ENCODE data around the gene GALNT2.

The GALNT2 gene

DNA sequence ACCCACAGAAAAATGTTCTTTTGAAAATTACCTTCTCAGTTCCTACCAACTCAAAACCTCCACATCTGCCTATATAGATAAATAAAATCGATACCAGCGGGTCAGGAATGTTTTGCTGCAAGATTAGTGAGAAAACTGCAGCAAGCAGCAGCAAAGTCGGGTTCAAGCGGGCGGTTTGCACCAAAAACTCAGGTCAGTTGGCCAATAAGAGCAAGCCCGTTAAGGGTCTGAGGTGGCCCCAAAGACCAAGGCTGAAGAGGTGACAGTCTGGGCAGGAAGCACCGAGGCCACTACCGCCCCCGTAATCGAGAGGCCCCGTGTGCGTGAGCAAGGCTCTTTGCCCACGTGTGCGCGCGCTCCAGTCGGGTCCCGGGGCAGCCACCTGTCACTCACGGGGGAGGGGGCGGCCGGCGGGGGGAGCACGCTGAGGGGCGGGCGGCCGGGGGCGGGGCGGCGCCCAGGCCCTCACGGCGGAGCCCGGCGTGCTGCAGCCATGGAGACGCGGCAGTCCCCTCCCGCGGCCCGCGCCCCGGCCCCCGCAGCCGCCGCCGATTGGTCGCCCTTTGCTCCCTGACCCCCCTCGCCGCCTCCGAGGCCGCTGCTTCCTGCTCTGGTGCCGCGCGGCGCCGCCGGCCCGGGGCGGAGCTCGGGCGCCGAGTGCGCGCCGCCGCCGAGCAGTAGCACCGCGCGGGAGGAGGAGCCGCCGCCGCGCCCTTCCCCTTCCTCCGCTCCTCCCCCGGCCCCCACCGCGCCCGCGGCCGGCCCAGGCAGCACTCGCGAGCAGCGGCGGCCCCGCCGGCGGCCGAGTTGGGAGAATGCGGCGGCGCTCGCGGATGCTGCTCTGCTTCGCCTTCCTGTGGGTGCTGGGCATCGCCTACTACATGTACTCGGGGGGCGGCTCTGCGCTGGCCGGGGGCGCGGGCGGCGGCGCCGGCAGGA lies at the start of gene GALNT2:
Gene GALNT2, plus strand, starts transcription at position 773 of the 939 bp plus-strand sequence. Its CDS starts 43 bp downstream, at position 816.
- DNase-seq (ENCODE audit: low read depth in 2 of 3, low spot score in 1 of 3): peak; percentile 78 to 81 (median 80)

DNA sequence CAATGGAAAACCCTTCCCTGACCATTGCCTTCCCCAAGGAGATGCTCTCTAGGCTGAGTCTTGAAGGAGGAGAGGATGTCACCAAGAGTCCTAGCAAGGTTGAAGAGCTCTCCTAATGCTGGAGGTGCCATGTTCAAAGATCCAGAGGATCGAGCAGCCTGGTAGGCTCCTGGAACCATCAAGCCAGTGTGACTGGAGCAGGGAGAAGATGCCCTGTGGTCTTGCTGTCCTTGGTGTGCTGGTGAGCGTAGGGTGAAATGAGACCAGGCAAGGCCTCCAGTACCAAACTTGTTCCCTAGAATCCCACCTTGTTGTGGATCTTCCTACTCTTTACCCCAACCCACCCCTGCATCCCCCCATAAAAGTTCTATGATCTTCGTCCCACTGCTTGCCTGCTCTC lies 46.6 kb upstream of the GALNT2 start:
- DNase-seq (ENCODE audit: low read depth in 2 of 3, low spot score in 1 of 3): no peak

DNA sequence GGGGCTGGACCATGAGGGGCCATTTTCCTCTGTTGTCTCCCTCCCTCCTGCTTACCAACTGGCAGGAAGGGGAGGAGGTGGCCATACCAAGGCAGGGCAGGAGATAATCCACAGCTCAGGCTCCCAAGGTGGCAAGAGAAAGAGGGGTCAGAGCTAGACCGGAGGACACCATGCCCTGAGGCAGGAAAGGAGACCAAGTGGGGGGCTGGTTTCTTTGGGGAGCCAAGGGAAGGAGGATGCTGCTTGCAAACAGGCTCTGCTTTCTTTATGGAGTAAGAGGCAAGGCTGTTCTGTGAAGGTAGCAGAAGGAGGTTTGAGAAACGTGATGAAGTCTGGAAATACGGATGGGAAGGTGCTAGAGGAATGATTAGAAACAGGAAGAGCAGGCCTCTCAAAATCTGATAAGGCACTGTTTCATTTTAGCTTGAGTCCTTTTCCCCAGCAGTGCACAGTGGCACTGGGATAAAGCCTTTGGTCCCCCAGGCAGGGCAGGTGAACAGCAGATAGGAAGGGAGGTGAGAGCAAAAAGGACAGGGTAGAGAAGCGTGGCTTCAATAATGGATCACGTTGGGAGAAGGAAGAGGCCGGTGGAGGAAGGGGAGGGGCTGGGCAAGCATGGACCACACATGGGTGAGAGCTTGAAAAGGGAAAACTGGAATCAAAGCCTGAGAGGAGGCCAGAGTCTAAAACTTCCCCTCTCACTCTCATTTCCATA lies 44.2 kb upstream of the GALNT2 start:
- DNase-seq (ENCODE audit: low read depth in 2 of 3, low spot score in 1 of 3): no peak

DNA sequence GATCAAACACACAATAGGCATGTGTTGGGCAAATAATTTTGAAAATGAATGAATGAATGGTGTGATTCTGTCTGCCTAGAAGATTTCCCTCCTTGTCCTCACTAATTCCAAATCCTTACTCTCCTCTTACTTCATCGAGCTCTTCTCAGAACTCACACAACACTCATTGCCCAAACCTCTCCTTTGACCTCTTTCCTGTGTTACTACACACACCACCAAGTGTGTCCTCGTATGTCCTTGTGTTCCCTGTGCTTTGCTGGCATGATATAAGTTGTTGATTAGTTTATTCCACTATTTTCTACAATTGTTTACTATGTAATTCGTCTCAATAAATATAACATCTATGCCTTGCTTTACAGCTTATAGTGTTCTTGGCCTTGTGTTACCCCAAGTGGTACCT lies 41.4 kb upstream of the GALNT2 start:
- no peak for DNase-seq (ENCODE audit: low read depth in 2 of 3, low spot score in 1 of 3)

DNA sequence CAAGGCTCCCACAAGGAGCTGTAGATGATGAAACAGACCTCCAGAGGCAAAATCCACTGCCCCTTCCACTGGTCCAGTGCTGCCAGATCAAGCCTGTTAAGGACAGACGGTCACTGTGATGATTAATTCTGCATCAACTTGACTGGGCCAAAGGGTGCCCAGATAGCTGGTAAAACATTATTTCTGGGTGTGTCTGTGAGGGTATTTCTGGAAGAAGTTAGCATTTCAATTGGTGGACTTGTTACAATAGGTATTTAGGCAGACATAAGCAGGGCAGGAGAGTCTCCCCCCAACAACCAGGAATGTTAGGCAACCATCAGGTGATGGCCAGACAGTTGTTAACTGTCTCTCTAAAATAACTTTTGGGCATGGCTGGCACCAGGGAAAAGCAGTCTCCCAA lies 40.9 kb upstream of the GALNT2 start:
- DNase-seq (ENCODE audit: low read depth in 2 of 3, low spot score in 1 of 3): no peak

DNA sequence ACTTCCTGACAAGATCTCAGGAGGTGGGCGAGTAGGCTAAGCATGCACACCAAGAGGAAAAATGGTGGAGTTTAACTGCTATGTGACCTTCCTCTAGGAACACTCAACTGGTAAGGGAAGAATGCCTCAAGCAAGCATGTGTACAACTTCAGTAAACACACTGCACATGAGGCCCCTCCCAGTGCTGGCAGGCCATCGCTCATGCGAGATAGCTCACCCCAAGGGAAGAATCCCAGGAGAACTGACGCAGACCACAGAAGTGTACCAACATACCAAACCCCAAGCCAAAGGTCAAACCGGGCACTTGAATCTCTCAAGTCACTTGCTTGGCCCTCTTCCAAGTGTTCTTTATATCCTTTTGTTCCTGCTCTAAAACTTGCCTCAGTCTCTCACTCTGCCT lies 40.5 kb upstream of the GALNT2 start:
- no peak for DNase-seq (ENCODE audit: low read depth in 2 of 3, low spot score in 1 of 3)

DNA sequence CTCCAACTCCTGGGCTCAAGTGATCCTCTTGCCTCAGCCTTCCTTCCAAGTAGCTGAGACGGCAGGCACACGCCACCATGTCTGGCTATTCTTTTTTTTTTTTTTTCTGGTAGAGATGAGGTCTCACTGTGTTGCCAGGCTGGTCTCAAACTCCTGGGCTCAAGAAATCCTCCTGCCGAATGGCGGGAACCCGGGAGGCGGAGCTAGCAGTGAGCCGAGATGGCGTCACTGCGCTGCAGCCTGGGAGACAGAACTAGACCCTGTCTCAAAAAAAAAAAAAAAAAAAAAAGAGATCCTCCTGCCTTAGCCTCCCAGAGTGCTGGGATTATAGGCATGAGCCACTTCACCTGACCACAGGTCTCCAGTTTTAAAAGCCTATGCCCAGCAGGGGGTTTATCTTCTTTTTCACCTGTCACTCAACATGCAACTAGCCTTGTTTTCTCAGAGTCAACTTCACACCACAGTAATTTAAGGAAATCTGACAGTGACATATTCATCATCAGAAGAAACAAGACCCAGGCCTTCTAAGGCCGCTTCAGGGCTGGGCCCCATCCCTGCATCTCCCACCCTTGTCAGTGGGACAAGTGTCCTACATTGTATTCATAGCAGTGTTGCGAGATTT lies 38.3 kb upstream of the GALNT2 start:
- no peak for DNase-seq (ENCODE audit: low read depth in 2 of 3, low spot score in 1 of 3)

DNA sequence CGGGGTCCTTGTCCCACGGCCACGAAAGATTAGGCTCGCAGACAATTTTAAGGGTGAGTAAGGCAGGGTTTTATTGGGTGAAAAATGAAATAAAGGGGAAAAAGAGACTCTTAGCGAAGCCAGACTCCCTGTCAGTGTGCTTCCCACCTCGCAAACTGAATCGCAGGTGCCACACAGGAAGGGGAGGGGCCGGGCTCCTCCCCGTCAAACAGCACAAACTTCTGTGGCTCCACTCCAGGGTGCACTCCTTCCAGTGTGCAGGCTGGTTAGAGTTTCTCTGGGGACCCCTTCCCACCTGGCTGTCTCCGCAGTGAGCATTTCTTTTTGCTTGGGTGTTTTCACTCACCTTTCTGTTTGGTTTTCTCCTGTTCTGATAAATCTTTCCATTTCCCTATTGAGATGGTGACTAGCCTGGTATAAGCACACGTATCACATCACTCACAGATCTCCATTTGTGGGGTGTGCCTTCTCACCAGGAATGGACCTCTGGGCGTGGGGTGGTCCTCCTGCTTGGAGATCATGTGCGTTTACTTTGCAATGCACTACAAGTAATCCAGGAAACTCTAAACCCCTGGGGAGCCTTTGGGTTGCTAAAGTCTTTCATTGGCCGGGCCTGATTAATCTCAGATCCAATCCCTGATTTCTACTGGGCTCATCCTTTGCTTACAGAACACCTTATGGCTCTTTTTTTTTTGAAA lies 37.6 kb upstream of the GALNT2 start:
- no peak for DNase-seq (ENCODE audit: low read depth in 2 of 3, low spot score in 1 of 3)

DNA sequence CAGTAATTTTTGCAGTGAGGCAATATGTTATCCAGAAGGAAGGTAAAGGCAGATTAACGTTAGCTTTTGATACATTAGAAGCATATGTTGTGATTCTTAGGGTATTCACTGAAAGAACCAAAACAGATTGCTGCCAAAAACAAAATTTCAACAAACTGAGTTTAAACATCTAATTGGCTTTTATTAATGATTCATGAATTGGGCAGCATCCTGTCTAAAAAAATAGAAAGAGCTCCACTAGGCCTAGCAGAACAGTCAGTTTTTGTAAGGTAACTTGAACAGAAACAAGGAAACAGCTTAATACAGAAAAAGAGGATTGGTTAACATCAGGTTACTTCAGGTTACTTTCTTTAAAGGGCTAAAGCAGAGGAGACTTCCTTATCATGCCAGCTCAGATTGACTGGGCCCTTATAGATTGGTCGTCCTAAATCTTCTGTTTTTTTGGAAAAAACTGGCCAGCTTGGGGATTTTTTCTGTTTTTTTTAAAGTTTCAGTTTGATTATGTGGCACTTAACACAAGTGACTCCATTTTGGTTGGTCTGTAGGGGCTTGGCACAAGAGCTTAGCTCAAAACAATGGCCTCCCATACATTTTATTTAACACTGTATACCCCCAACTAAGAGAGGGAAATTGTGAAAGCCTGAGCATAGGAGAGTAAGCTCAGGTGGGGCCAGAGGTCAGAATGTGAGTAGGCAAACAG lies 36.8 kb upstream of the GALNT2 start:
- no peak for DNase-seq (ENCODE audit: low read depth in 2 of 3, low spot score in 1 of 3)

DNA sequence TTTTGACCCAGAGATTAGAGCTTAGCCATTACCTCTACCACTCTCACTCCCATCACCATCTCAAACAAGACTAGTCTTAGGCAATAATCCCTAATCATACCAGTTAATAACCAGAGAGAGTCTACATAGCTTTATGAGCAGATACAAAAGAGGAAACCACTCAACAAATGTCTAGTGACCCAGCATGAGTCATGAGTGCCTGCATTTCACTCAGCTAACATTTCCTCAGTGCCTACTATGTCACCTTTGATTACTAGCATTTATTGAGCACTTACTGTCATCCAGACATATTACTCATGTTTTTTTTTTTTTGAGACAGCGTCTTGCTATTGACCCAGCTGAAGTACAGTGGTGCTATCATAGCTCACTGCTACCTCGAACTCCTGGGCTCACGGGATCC lies 35.9 kb upstream of the GALNT2 start:
- DNase-seq (ENCODE audit: low read depth in 2 of 3, low spot score in 1 of 3): no peak

DNA sequence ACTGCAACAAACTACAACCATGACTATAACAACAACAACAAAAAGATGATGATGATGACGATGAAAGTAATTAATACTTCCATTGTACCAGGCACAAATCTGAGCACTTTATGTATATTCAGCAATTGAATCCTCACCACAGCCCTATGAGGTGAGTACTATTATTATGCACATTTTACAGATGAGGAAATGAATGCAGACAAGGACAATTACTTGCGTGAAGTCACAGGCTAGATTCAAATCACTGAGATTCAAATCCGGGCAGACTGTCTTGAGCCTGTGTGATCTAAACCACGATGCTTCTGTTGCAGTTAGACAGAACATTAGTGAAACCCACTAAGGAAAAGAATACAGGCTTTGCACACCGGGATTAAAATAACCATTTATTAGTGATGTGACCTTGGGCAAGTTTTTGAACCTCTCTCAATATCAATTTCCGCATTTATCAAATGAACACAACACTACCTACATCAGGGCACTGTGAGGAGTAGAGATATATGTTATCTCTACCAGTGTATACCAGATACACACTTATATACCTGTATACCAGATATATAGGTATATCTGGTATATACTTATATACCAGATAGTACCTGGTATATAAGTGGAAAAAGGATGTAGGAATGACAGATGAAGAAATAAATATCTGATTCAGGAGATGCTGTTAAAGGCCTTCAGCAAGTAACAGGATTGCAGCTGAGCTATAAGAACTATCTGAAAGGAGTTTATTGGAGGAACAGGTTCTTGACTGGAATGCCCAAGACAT lies 34.3 kb upstream of the GALNT2 start:
- no peak for DNase-seq (ENCODE audit: low read depth in 2 of 3, low spot score in 1 of 3)

DNA sequence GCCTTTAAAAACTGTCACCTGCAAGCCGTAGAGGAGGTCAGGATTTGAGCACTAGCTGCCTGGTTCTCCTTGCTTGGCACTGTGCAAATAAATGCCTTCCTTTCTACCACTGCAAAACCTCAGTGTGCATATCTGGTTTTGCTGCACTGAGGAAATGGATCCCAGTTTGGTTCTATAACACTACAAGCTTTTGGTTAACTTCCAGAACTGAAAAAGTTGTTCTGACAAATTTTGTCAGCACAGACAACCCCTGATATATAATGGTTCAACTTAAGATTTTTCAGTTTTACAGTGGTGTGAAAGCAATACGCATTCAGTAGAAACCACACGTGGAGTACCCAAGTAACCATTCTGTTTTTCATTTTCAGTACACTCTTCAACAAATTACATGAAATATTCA lies 29.8 kb upstream of the GALNT2 start:
- DNase-seq (ENCODE audit: low read depth in 2 of 3, low spot score in 1 of 3): no peak

DNA sequence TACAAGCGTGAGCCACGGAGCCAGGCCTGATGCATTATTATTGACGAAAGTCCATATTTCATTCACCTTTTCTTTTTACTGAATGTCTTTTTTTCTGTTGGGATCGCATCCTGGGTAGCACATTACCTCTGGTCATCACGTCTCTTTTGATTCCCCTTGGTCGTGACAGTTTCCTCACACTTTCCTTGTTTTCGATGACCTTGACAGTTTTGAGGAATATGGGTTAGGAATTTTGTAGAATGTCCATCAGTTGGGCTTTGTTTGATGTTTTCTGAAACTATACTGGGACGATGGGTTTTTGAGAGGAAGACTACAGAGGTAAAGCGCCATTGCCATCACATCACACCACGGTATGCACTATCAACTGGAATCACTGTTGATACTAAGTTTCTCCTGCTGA lies 26.6 kb upstream of the GALNT2 start:
- no peak for DNase-seq (ENCODE audit: low read depth in 2 of 3, low spot score in 1 of 3)

DNA sequence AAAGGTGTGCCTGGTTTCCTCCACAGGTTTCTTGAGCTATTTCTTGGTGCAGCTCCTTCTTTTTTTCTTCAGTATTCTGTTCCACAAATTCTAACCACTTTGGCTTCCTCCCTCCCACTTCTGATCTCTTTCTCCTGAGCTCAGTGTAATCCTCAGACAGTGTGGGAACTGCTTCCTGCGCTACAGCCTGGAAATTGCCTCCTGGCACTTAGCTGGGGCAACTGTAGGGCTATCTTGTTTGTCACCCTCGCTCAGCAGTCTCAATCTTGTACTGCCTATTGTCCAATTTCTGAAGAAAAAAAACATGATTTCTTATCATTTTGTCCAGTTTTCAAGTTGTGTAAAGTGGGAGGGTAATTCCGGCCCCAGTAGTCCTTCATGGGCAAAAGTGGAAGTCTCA lies 24.0 kb upstream of the GALNT2 start:
- no peak for DNase-seq (ENCODE audit: low read depth in 2 of 3, low spot score in 1 of 3)

DNA sequence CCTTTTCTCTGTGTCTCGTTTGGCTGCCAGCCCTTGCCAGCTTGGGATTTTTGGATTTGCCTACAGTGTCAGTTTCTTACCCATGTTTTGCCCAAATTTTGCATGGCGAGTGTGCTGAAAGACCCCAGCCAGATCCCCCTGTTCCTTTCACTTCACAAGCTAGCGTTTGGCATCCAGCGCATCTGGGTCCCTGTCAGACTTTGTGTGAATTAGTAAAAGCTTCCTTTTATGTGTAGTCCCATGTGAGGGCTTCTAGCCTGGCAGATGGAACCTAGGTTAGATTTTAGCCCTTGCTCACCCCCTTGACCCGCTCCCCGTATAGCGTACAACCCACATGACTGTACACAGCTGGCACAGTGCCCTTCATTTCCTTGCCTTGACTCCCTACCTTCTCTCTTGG lies 22.3 kb upstream of the GALNT2 start:
- no peak for DNase-seq (ENCODE audit: low read depth in 2 of 3, low spot score in 1 of 3)

DNA sequence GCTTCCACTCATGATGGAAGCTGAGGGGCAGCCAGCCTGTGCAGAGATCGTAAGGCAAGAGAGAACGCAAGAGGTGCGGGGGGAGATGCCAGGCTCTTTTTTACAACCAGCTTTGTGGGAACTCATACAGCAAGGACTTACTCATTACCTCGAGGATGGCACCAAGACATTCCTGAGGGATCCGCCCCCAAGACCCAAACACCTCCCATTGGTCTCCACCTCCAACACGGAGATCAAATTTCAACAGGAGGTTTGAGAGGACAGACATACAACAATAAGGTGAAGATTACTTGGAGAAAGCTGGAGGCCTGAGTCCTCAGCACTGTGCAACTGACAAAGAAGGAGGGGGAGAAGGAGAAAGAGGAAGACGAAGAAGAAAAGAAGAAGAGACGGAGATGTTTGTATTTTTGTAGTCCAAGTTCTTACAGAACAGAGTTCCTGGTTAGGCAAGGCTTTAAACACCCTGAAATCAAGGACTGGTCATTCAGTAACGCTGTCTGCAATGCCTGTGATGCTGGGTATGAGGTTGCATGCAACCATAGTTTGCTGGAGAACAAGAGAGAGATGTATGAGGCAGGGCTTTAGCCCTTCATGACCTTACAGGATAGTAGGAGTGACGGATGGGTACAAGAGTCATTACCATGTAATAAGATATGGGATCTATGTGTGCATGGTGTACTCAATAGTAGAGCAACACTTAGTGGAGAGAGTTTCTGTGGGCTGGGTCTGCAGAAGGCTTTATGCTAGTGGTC lies 19.7 kb upstream of the GALNT2 start:
- DNase-seq (ENCODE audit: low read depth in 2 of 3, low spot score in 1 of 3): no peak

DNA sequence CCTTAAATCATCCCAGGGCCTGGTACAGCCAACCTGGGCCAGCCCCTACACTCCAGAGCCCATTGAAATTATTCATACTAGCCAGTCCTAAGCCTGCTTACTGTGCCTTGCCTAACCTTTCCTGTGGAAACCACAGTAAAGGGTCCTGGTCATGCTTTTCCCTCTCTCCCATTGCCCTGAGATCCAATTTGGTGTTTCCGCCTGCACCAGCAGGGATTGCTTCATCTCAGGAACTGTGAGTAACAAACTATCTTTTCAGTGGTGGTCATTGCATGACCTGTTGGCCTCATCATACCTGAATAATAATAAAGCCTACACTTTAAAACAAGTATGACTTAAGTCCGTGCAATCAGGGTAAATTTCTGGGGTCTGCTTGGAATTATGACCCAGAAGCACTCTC lies 18.7 kb upstream of the GALNT2 start:
- no peak for DNase-seq (ENCODE audit: low read depth in 2 of 3, low spot score in 1 of 3)

DNA sequence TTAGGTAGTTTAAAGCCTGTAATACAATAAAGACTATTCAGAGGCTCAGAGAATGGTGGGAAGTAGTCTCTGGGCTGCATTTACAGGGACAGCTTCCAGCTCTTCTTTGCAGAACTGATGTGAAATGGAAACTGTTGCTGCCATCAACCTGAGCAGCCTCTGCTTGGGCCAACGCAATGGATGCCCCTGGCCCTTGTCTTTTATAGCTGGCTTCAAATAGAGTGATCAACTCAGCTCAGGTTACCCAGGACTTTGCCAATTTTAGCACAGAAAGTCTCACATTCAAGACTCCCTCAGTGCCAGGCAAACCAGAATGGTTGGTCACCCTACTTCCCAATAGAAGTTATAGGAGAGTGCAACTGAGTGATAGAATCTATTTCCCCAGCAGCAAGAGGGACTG lies 18.1 kb upstream of the GALNT2 start:
- no peak for DNase-seq (ENCODE audit: low read depth in 2 of 3, low spot score in 1 of 3)

DNA sequence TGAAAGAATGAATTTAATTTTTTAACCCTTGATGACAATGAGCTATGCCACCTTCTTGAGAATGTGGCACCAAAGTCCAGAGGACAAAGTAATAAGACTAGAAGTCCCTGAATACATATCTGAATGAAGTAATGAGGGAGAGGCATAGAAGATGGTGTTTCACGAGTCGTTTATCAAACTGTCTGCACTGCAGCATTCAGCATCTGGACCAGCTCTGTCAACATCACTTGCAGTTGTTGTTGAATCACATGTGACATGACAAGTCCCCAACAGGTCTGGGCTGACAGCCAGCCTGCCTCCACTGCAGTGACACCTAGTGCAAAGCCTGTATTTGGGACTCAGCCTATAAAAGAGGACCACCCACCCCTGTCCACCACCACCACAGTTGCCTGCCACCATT lies 17.3 kb upstream of the GALNT2 start:
- DNase-seq (ENCODE audit: low read depth in 2 of 3, low spot score in 1 of 3): no peak
